Measurements from ENCODE around the gene SMURF1. TPM values are rescaled to one million over a fixed set of nuclear protein-coding genes. Genes with fewer than 3 reads are reported as not detected.

The SMURF1 gene
- total RNA-seq, 2 experiments from 2014 or later, result 30.0 to 32.4 TPM

DNA sequence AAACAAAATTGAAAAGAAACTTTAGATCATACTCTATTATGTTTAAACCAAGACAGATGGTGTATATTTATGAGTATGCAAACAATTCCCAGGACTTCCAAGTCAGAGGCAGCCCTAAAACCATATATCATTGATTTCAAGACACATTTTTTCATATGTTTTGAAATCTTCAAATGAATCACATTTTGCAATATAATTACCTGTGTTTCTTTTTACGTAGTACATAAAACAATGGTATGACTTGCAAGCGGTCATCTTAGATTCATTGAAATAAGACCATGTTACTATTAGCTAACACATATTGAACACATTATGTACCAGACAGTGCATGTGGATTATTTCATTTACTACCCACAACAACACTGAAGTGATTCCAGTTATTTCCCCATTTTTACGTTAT is 14.9 kb downstream of the SMURF1 start:
- ChIA-PET POLR2A (no interaction called here), CTCF (no interaction called here)
- intact Hi-C loops (cut with DNase I, micrococcal nuclease), result no loop called here
- no peaks in the 10 kb centered on the region for H3K36me3 ChIP-seq (ENCODE audit: insufficient read depth, low read length)
- H3K9me3 Mint-ChIP-seq, result no peaks in the 10 kb centered on the region
- peaks cover 7% of the 10 kb centered on the region for H3K4me1 ChIP-seq (ENCODE audit: insufficient read depth, low read length)
- no peak overlapping the region for H3K4me3 Mint-ChIP-seq
- H3K27ac Mint-ChIP-seq, result no peak overlapping the region
- H3K4me1 Mint-ChIP-seq (ENCODE audit: low read depth), result peaks cover 69% of the 10 kb centered on the region
- H3K27me3 ChIP-seq (ENCODE audit: control insufficient read depth in 1 of 2, insufficient read depth in 2 of 2, low read length in 2 of 2), result no peaks in the 10 kb centered on the region
- no peak overlapping the region for H3K4me3 ChIP-seq (ENCODE audit: low read length)
- H3K9me3 ChIP-seq (ENCODE audit: control insufficient read depth in 1 of 2, insufficient read depth in 1 of 2, low read length in 2 of 2), result no peaks in the 10 kb centered on the region
- no peak for DNase-seq
- TF ChIP-seq CTCF (IDR thresholded peaks at IDR 0.05), result no peak
- no peak overlapping the region for H3K27ac ChIP-seq (ENCODE audit: low read depth in 1 of 2, low read length in 2 of 2)
- H3K27me3 Mint-ChIP-seq, result no peaks in the 10 kb centered on the region
- no peaks in the 10 kb centered on the region for H3K36me3 Mint-ChIP-seq (ENCODE audit: low read depth)
- ATAC-seq (ENCODE audit: poor library complexity), result no peak

- H3K27ac ChIP-seq (ENCODE audit: low read depth in 1 of 2, low read length in 2 of 2), result no peak overlapping the region
- no peak overlapping the region for H3K4me3 ChIP-seq (ENCODE audit: low read length)
- TF ChIP-seq CTCF (IDR thresholded peaks at IDR 0.05), result no peak
- Mint-ChIP-seq H3K27me3 (no peaks in the 10 kb centered on the region), H3K9me3 (no peaks in the 10 kb centered on the region), H3K4me3 (no peak overlapping the region), H3K36me3 (ENCODE audit: low read depth) (no peaks in the 10 kb centered on the region), H3K4me1 (ENCODE audit: low read depth) (peaks cover 69% of the 10 kb centered on the region), H3K27ac (no peak overlapping the region)
- H3K36me3 ChIP-seq (ENCODE audit: insufficient read depth, low read length), result no peaks in the 10 kb centered on the region
- CTCF ChIA-PET, result no interaction called here
- POLR2A ChIA-PET, result no interaction called here
- peaks cover 7% of the 10 kb centered on the region for H3K4me1 ChIP-seq (ENCODE audit: insufficient read depth, low read length)
- no peaks in the 10 kb centered on the region for H3K9me3 ChIP-seq (ENCODE audit: control insufficient read depth in 1 of 2, insufficient read depth in 1 of 2, low read length in 2 of 2)
- DNase-seq (no peak), ATAC-seq (ENCODE audit: poor library complexity) (no peak)
- no peaks in the 10 kb centered on the region for H3K27me3 ChIP-seq (ENCODE audit: control insufficient read depth in 1 of 2, insufficient read depth in 2 of 2, low read length in 2 of 2)
- intact Hi-C loops (cut with DNase I, micrococcal nuclease), result no loop called here
Observed at GRCh38 chr7:99128076-99128950, 15.6 kb downstream of the SMURF1 start.

DNA sequence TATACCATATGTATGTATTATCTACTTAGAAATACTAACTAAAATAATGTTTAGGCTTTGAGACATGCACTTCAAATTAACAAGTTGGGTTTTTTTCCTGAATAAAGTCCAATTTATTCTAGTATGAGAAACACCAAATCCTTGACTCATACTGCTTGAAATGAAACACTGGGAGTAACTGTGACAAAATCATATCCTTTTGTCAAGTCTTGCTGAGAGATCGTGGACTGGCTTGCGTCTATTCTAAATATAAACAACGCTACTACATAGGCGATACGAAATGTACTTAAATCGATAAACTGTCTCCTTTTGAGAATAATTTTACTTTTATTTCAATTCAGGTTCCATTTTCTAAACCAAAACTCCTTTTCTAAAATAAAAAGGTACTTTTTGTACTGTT is 16.3 kb downstream of the SMURF1 start:
- Mint-ChIP-seq H3K27ac (no peak overlapping the region), H3K36me3 (ENCODE audit: low read depth) (no peaks in the 10 kb centered on the region), H3K9me3 (no peaks in the 10 kb centered on the region), H3K27me3 (no peaks in the 10 kb centered on the region), H3K4me1 (ENCODE audit: low read depth) (peaks cover 63% of the 10 kb centered on the region), H3K4me3 (no peak overlapping the region)
- ChIA-PET POLR2A (no interaction called here), CTCF (no interaction called here)
- no peak for ATAC-seq (ENCODE audit: poor library complexity)
- Histone ChIP-seq H3K9me3 (ENCODE audit: control insufficient read depth in 1 of 2, insufficient read depth in 1 of 2, low read length in 2 of 2) (no peaks in the 10 kb centered on the region), H3K4me1 (ENCODE audit: insufficient read depth, low read length) (peaks cover 4% of the 10 kb centered on the region), H3K4me3 (ENCODE audit: low read length) (no peak overlapping the region), H3K27me3 (ENCODE audit: control insufficient read depth in 1 of 2, insufficient read depth in 2 of 2, low read length in 2 of 2) (no peaks in the 10 kb centered on the region), H3K36me3 (ENCODE audit: insufficient read depth, low read length) (no peaks in the 10 kb centered on the region), H3K27ac (ENCODE audit: low read depth in 1 of 2, low read length in 2 of 2) (no peak overlapping the region)
- intact Hi-C loops (cut with DNase I, micrococcal nuclease), result no loop called here
- no peak for DNase-seq
- no peak for TF ChIP-seq CTCF (IDR thresholded peaks at IDR 0.05)

All from CD4-positive, alpha-beta T cell (primary cell).